Measurements from ENCODE around the gene WT1. TPM values are rescaled to one million over a fixed set of nuclear protein-coding genes. Genes with fewer than 3 reads are reported as not detected.

The WT1 gene
- total and polyA plus RNA-seq, 2 of the 8 experiments (the other 6 are each of a cell fraction or from before 2014, with no cell fraction given), result 0.05 to 0.17 TPM

- TF ChIP-seq CHD7 (IDR thresholded peaks at IDR 0.05; ENCODE audit: insufficient replicate concordance, low read length) (no peak), EGR1 (IDR thresholded peaks at IDR 0.05; ENCODE audit: borderline replicate concordance, low read depth, low read length) (no peak)
Measured at GRCh38 chr11:32428665-32429303, 6.6 kb downstream of the WT1 start (continued).

Measured in H1 (cell line).